Heart left ventricle (tissue), 16 donors: ENCODE results near the gene GSTM3. TPM values are rescaled to one million over a fixed set of nuclear protein-coding genes. Genes with fewer than 3 reads are reported as not detected.

Experiments
- ATAC-seq, 4 donors: fragments of 200-7000 bp; cut with Tn5 transposase; one replicate each; pipeline ENCODE4 v1.9.1; 2020 to 2022; ENCODE audit warnings: moderate library complexity in 4 of 4, mild to moderate bottlenecking in 3 of 4, moderate number of reproducible peaks in 1 of 4
- DNase-seq, 5 donors: peaks; one replicate each; pipeline ENCODE4 v3.0.0-alpha.2; 2020
- H3K27ac ChIP-seq, 12 donors: fragments of 200-600 bp; sonication (generic) in 4 of 12; one replicate each; pipeline versions ENCODE4 v1.5.0 to v1.8.0; 2016 to 2022; ENCODE audit warnings: mild to moderate bottlenecking in 2 of 12
- H3K27me3 ChIP-seq, 9 donors: fragments of 200-600 bp; sonication (generic) in 2 of 9; one replicate each; pipeline versions ENCODE4 v1.5.1 to v1.8.0; 2016 to 2022; ENCODE audit warnings: mild to moderate bottlenecking in 3 of 9
- H3K36me3 ChIP-seq, 9 donors: fragments of 200-600 bp; sonication (generic) in 2 of 9; one replicate each; pipeline versions ENCODE4 v1.5.0 to v1.8.0; 2018 to 2022; ENCODE audit warnings: mild to moderate bottlenecking in 2 of 9
- H3K4me1 ChIP-seq, 12 donors: fragments of 200-600 bp; sonication (generic) in 4 of 12; one replicate each; pipeline versions ENCODE4 v1.5.0 to v1.8.0; 2016 to 2022; ENCODE audit warnings: mild to moderate bottlenecking in 3 of 12
- H3K4me3 ChIP-seq, 12 donors: fragments of 200-600 bp; sonication (generic) in 4 of 12; one replicate each; pipeline versions ENCODE4 v1.5.0 to v1.8.0; 2017 to 2022; ENCODE audit warnings: mild to moderate bottlenecking in 9 of 12, moderate library complexity in 4 of 12
- H3K9me3 ChIP-seq, 12 donors: fragments of 200-600 bp; sonication (generic) in 4 of 12; one replicate each; pipeline versions ENCODE4 v1.5.0 to v1.8.0; 2016 to 2022; ENCODE audit warnings: mild to moderate bottlenecking in 1 of 12
- CTCF ChIP-seq, 12 donors: fragments of 200-600 bp; sonication (generic) in 4 of 12; IDR thresholded peaks; one replicate each; pipeline versions ENCODE4 v1.5.0 to v1.8.0; 2018 to 2022; ENCODE audit warnings: antibody characterized with exemption in 12 of 12, mild to moderate bottlenecking in 5 of 12
- POLR2A ChIP-seq, 2 donors: fragments of 450-650 bp; IDR thresholded peaks; one replicate each; pipeline ENCODE4 v1.6.1; 2017; ENCODE audit warnings: antibody characterized with exemption in 2 of 2, mild to moderate bottlenecking in 2 of 2, moderate library complexity in 2 of 2
- WGBS, 4 donors: extraction: QIAGEN DNeasy Blood & Tissue Kit in 2 of 4; methylation state at CpG; one replicate each; pipeline versions ENCODE4 v1.1.5 to v1.1.7; 2013 to 2018; 5-methylcytosine and 5-hydroxymethylcytosine counted together
- intact Hi-C, 10 donors: fragments of 100-400 bp; cut with DNase I; formaldehyde crosslinking; loops; one replicate each; pipeline versions ENCODE4 v1.11.1 to v1.14.2; 2022
- polyA plus RNA-seq, 2 donors: library from polyadenylated mRNA; stranded (reverse); fragments of 200-250 nt; gene quantifications; one replicate each; pipeline ENCODE4 v1.2.3, GENCODE V29; 2013
- total RNA-seq, 9 donors: library from RNA; depleted of rRNA in 2 of 9; stranded (reverse); fragments of >200 nt in 2 of 9; fragmentation: NEBNext Ultra II Directional in 3 of 9; extraction: Animal tissue kit (Norgen Biotek cat#: 25700) in 3 of 9; gene quantifications; one replicate each; pipeline versions ENCODE4 v1.1.0 to v1.2.4, GENCODE V29; 2016 to 2023
- donor health status: ischemic (EF 13 %, LVEDD 7.1; RV severe dilation, severe dysfunction).
- donor health status: healthy with polysubstance abuse.
- donor health status: DM: no; HTN: yes; CAD: no.
- donor health status: DM: no; HTN: no; CAD: no.
- donor health status: ischemic (EF 25% LVEDD 6.9; RV normal size, moderate dysfunction).
- donor health status: ischemic (EF 25% LVEDD 5.7; RV mildly dilated, moderate dysfunction).
- donor health status: healthy.
- donor health status: DM: yes; HTN: yes; CAD: no.
- donor health status: ischemic (EF 35%, LVEDD 5.7; RV mildly dilated, moderate dysfunction).
- donor health status: nonischemic (EF 11% LVEDD 7.7; RV severe dilation, severe dysfunction).
- donor health status: DM: yes; HTN: yes; CAD: no.
- donor health status: PGD.
- donor health status: ischemic (EF 29% LVEDD 5.4; RV normal size, mild dysfunction).
- donor health status: nonischemic (EF 23%, LVEDD 6.1; RV moderate dilation, normal function).

Gene GSTM3
- total and polyA plus RNA-seq, 11 donors, result 52.3 to 237 (median 91.5) TPM

- no peak overlapping the region for H3K4me3 ChIP-seq
- intact Hi-C loops, result loop anchor here in 1 of 10 donors (10.0 kb wide), 1 partner anchor 54 kb away; no protein-coding TSS in a partner anchor
- no peaks in the 10 kb centered on the region for H3K9me3 ChIP-seq
- H3K4me1 ChIP-seq, result no peaks in the 10 kb centered on the region
- H3K27me3 ChIP-seq, result no peaks in the 10 kb centered on the region
- DNase-seq, result no peak
- TF ChIP-seq CTCF (IDR thresholded peaks at IDR 0.05) (no peak), POLR2A (IDR thresholded peaks at IDR 0.05) (no peak)
- H3K27ac ChIP-seq, result no peak overlapping the region
- no peak for ATAC-seq
- WGBS, 4 donors, result 90 to 94% (median 91%) methylated on average over 7 of the region's 7 CpGs
- H3K36me3 ChIP-seq, result no peaks in the 10 kb centered on the region
Measured at GRCh38 chr1:109728870-109729269, 12.0 kb downstream of the GSTM3 start.

- no peaks in the 10 kb centered on the region for H3K4me1 ChIP-seq
- ATAC-seq (peak in 1 of 4 donors; percentile 18), DNase-seq (no peak)
- no peak overlapping the region for H3K27ac ChIP-seq
- H3K27me3 ChIP-seq, result no peaks in the 10 kb centered on the region
- TF ChIP-seq POLR2A (IDR thresholded peaks at IDR 0.05) (no peak), CTCF (IDR thresholded peaks at IDR 0.05) (no peak)
- no peak overlapping the region for H3K4me3 ChIP-seq
- H3K9me3 ChIP-seq, result no peaks in the 10 kb centered on the region
- intact Hi-C loops, result loop anchor here in 1 of 10 donors (10.0 kb wide), 1 partner anchor 52 kb away; no protein-coding TSS in a partner anchor
- no peaks in the 10 kb centered on the region for H3K36me3 ChIP-seq
- whole genome bisulfite sequencing, 4 donors, result 77 to 90% (median 86%) methylated on average over 12 of the region's 12 CpGs
Measured at GRCh38 chr1:109726728-109727373, 14.0 kb downstream of the GSTM3 start.

GRCh38 chr1:109726007-109726406 lies 14.8 kb downstream of the GSTM3 start:
- Histone ChIP-seq H3K4me1 (no peaks in the 10 kb centered on the region), H3K36me3 (no peaks in the 10 kb centered on the region), H3K4me3 (no peak overlapping the region), H3K27me3 (no peaks in the 10 kb centered on the region), H3K9me3 (no peaks in the 10 kb centered on the region), H3K27ac (no peak overlapping the region)
- DNase-seq (no peak), ATAC-seq (no peak)
- 70 to 88% (median 78%) methylated on average over 1 of the region's 1 CpG for WGBS, 4 donors
- intact Hi-C loops, result loop anchor here in 1 of 10 donors (10.0 kb wide), 1 partner anchor 51 kb away; no protein-coding TSS in a partner anchor
- no peak for TF ChIP-seq CTCF (IDR thresholded peaks at IDR 0.05)
- no peak for TF ChIP-seq POLR2A (IDR thresholded peaks at IDR 0.05)

- ATAC-seq (no peak), DNase-seq (no peak)
- H3K27me3 ChIP-seq, result no peaks in the 10 kb centered on the region
- intact Hi-C loops, result loop anchor here in 1 of 10 donors (10.0 kb wide), 1 partner anchor 51 kb away; no protein-coding TSS in a partner anchor
- H3K36me3 ChIP-seq, result no peaks in the 10 kb centered on the region
- TF ChIP-seq CTCF (IDR thresholded peaks at IDR 0.05) (no peak), POLR2A (IDR thresholded peaks at IDR 0.05) (no peak)
- WGBS, 4 donors, result 89 to 93% (median 90%) methylated on average over 3 to 4 of the region's 4 CpGs
- no peak overlapping the region for H3K27ac ChIP-seq
- H3K9me3 ChIP-seq, result no peaks in the 10 kb centered on the region
- H3K4me3 ChIP-seq, result no peak overlapping the region
- no peaks in the 10 kb centered on the region for H3K4me1 ChIP-seq
Measured at GRCh38 chr1:109725510-109725909, 15.3 kb downstream of the GSTM3 start.
